ENCODE data around the gene FABP3. TPM values are rescaled to one million over a fixed set of nuclear protein-coding genes. Genes with fewer than 3 reads are reported as not detected.
A peak's percentile ranks its signal among the peaks of the same experiment; 100 is the strongest.

The FABP3 gene
- total RNA-seq, 4 donors from 2014 or later: 28.2 to 77.6 (median 33.2) TPM; not detected in 1

GRCh38 chr1:31399976-31400375 is 27.1 kb upstream of the FABP3 start:
- intact Hi-C loops (cut with DNase I; ENCODE audit: low total_unique reads): no loop called here
- TF ChIP-seq POLR2A (IDR thresholded peaks at IDR 0.05): no peak
- no peak overlapping the region for H3K27ac ChIP-seq
- no peak for DNase-seq
- no peaks in the 10 kb centered on the region for H3K9me3 ChIP-seq
- no peaks in the 10 kb centered on the region for H3K4me1 ChIP-seq
- H3K27me3 ChIP-seq: no peaks in the 10 kb centered on the region
- no peaks in the 10 kb centered on the region for H3K36me3 ChIP-seq
- H3K4me3 ChIP-seq: no peak overlapping the region

DNA sequence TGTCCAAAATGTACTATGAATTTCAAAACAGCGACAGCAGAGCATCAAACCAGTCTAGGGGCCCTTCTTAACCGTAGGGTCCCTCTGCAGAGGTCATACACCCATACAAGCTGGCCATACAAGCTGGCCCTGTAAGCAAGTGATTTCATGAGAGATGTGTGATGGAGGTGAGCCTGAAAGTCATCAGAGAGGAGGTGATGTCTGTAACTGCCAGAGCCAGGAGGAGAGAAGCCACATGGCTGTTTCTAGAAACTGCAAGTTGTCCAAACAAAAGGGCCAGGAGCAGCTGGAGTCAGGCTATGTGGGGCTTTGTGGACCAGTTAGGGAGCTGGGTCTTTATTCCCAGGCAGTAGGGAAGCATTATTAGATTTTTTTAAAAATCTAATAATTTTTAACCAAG is 25.4 kb upstream of the FABP3 start:
- H3K27me3 ChIP-seq: no peaks in the 10 kb centered on the region
- H3K4me3 ChIP-seq: no peak overlapping the region
- DNase-seq: no peak
- no peaks in the 10 kb centered on the region for H3K4me1 ChIP-seq
- H3K36me3 ChIP-seq: no peaks in the 10 kb centered on the region
- TF ChIP-seq, protein P1, sequence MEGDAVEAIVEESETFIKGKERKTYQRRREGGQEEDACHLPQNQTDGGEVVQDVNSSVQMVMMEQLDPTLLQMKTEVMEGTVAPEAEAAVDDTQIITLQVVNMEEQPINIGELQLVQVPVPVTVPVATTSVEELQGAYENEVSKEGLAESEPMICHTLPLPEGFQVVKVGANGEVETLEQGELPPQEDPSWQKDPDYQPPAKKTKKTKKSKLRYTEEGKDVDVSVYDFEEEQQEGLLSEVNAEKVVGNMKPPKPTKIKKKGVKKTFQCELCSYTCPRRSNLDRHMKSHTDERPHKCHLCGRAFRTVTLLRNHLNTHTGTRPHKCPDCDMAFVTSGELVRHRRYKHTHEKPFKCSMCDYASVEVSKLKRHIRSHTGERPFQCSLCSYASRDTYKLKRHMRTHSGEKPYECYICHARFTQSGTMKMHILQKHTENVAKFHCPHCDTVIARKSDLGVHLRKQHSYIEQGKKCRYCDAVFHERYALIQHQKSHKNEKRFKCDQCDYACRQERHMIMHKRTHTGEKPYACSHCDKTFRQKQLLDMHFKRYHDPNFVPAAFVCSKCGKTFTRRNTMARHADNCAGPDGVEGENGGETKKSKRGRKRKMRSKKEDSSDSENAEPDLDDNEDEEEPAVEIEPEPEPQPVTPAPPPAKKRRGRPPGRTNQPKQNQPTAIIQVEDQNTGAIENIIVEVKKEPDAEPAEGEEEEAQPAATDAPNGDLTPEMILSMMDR (IDR thresholded peaks at IDR 0.05): no peak
- TF ChIP-seq POLR2A (IDR thresholded peaks at IDR 0.05): no peak
- H3K27ac ChIP-seq: no peak overlapping the region
- intact Hi-C loops (cut with DNase I; ENCODE audit: low total_unique reads): no loop called here
- H3K9me3 ChIP-seq: no peaks in the 10 kb centered on the region

DNA sequence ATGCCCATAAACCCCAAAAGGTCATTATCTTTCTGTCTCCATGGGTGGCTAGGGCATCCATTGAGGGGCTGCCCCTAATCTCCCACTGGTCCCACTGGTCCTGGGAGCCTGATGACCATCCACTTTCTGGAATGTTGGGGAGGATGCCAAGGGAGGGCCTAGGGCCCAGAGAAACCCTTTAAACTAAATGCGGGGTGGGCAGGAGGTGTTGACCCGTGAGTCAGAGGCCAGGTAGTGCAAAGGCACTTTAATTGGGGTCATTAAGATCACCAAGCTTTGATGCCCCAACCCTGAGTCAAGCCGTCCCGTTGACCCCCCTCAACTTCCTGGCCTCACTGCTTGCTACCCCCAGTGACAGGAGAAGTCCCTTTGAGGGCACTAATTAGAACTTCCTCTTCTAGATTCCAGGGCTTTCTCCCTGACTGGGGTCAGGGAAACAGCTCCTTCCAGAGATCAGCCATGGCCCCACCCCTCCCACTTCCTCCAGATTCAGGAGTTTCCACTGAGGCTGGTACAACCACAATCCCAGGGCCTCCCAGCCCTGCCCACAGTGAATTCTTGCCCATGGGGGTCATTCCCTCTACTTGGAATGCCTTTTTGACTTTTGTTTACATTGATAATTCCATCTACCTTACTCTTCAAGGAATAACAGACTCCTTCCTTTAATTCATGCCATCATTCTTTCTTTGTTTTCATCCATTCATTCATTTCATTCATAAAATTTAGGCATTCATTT is 24.7 kb upstream of the FABP3 start:
- no peaks in the 10 kb centered on the region for H3K27me3 ChIP-seq
- no peak overlapping the region for H3K27ac ChIP-seq
- no peak for TF ChIP-seq POLR2A (IDR thresholded peaks at IDR 0.05)
- TF ChIP-seq, protein P1 (IDR thresholded peaks at IDR 0.05): no peak
- no peak overlapping the region for H3K4me3 ChIP-seq
- H3K36me3 ChIP-seq: no peaks in the 10 kb centered on the region
- intact Hi-C loops (cut with DNase I; ENCODE audit: low total_unique reads): no loop called here
- no peak for DNase-seq
- no peaks in the 10 kb centered on the region for H3K9me3 ChIP-seq
- no peaks in the 10 kb centered on the region for H3K4me1 ChIP-seq

- Histone ChIP-seq H3K27me3 (no peaks in the 10 kb centered on the region), H3K27ac (no peak overlapping the region), H3K36me3 (no peaks in the 10 kb centered on the region), H3K4me3 (no peak overlapping the region), H3K9me3 (no peaks in the 10 kb centered on the region), H3K4me1 (no peaks in the 10 kb centered on the region)
- DNase-seq: no peak
- TF ChIP-seq, protein P1 (IDR thresholded peaks at IDR 0.05): no peak
- no peak for TF ChIP-seq POLR2A (IDR thresholded peaks at IDR 0.05)
- intact Hi-C loops (cut with DNase I; ENCODE audit: low total_unique reads): no loop called here
These were observed 23.9 kb upstream of the FABP3 start for GRCh38 chr1:31396633-31397351.

GRCh38 chr1:31394584-31395193 is 21.8 kb upstream of the FABP3 start:
- Histone ChIP-seq H3K36me3 (no peaks in the 10 kb centered on the region), H3K4me3 (no peak overlapping the region), H3K4me1 (no peaks in the 10 kb centered on the region), H3K27me3 (no peaks in the 10 kb centered on the region), H3K9me3 (no peaks in the 10 kb centered on the region), H3K27ac (no peak overlapping the region)
- TF ChIP-seq, protein P1 (IDR thresholded peaks at IDR 0.05): peak; percentile 76 to 79 (median 78)
- no peak for TF ChIP-seq POLR2A (IDR thresholded peaks at IDR 0.05)
- DNase-seq: peak; percentile 70 to 75
- intact Hi-C loops (cut with DNase I; ENCODE audit: low total_unique reads): no loop called here

Measured in uterus (tissue), 4 donors.